NCI-H69 (cell line): ENCODE results near the gene ZNF20.

ENCODE experiments used
- DNase-seq: peaks from one replicate; lab custom pipeline; 2025; lab: John Stamatoyannopoulos, UW

Gene ZNF20

GRCh38 chr19:12139885-12140544 lies at the start of gene ZNF20:
Gene ZNF20, minus strand, starts transcription at chr19:12140350. Its CDS starts 168 bp downstream, at chr19:12140182.
- peak; percentile 97 for DNase-seq

GRCh38 chr19:12187625-12188024 lies 47.5 kb upstream of the ZNF20 start:
- no peak for DNase-seq

- DNase-seq, result no peak
Observed at GRCh38 chr19:12180377-12180776, 40.2 kb upstream of the ZNF20 start.

- no peak for DNase-seq
Observed at GRCh38 chr19:12166626-12167025, 26.5 kb upstream of the ZNF20 start.

GRCh38 chr19:12163826-12164225 lies 23.7 kb upstream of the ZNF20 start:
- DNase-seq, result peak; percentile 14

- DNase-seq, result peak; percentile 99
Observed at GRCh38 chr19:12162882-12163806, 23.0 kb upstream of the ZNF20 start, which contains the start of gene ZNF136. Gene ZNF136, plus strand, starts transcription at chr19:12163096. Its CDS starts 108 bp downstream, at chr19:12163204.

- peak; percentile 77 for DNase-seq
Observed at GRCh38 chr19:12162513-12162881, 22.3 kb upstream of the ZNF20 start.

GRCh38 chr19:12159773-12160414 lies 19.7 kb upstream of the ZNF20 start:
- DNase-seq, result peak; percentile 24

GRCh38 chr19:12156223-12157058 lies 16.3 kb upstream of the ZNF20 start, which contains the start of gene ZNF625:
Gene ZNF625, minus strand, starts transcription at chr19:12156734. Its CDS starts 176 bp downstream, at chr19:12156558.
- DNase-seq, result peak; percentile 98

- DNase-seq, result peak; percentile 8
Observed at GRCh38 chr19:12155324-12155860, 15.2 kb upstream of the ZNF20 start.

GRCh38 chr19:12145348-12145747 lies 5.2 kb upstream of the ZNF20 start:
- no peak for DNase-seq

GRCh38 chr19:12141405-12141736 lies 1.2 kb upstream of the ZNF20 start:
- no peak for DNase-seq

- DNase-seq, result peak; percentile 87
Observed at GRCh38 chr19:12140545-12141404, 625 bp upstream of the ZNF20 start.

GRCh38 chr19:12139269-12139668 lies 881 bp downstream of the ZNF20 start:
- DNase-seq, result no peak

GRCh38 chr19:12137221-12137940 lies 2.8 kb downstream of the ZNF20 start:
- DNase-seq, result peak; percentile 32

GRCh38 chr19:12133069-12133468 lies 7.1 kb downstream of the ZNF20 start:
- DNase-seq, result no peak

- peak; percentile 44 for DNase-seq
Observed at GRCh38 chr19:12126707-12127106, 13.4 kb downstream of the ZNF20 start.

GRCh38 chr19:12117201-12117970 lies 22.8 kb downstream of the ZNF20 start:
- no peak for DNase-seq

GRCh38 chr19:12113121-12113520 lies 27.0 kb downstream of the ZNF20 start:
- no peak for DNase-seq
